Activated CD4-positive, alpha-beta T cell treated with anti-CD3 and anti-CD28 coated beads for 24 hours (primary cell): ENCODE measurements around the gene SDF4.

ENCODE experiments used
- DNase-seq, 2 donors: peaks; one replicate each; pipeline ENCODE4 v3.0.0-alpha.2; 2020; ENCODE audit warnings: low read depth in 2 of 2

Gene SDF4

DNA sequence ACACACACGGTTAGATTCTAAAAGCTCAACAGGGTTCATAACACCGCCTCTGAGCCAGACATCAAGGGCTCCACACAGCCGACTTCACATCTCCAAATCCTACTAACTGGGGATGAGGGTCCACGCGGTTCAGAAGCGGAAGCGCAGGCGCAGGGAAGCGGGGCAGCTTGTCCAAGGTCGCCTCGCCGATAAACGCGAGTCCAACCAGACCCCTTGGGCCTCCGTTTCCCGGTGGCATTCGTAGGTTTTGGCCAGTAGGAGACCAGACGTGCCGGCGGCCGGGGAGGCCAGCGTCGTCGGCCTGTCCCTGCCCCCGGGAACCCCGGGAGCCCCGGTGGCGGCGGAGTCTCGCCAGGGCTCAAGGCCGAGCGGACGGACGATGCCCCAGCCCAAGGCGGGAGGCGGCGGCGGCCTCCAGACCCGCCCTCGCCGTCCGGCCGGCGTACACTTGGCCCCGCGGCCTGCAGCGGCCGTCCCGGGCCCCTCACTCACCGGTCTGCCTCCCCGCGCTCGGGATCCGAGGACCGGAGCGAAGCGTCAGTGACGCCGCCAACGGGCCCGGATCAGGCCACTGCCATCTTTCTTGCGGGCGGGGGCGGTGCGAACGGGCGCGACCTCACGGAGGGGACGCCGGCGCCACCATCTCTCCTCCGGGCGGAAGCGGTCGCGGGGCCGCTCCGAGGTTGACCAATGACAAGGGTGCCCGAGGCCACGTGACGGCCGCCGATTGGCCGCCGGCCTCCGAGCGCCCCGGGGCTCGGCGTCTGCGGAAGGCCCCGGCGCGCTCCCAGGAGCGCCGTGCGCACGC is at the start of gene SDF4:
TSS of gene SDF4 (minus strand) at position 602 of the 808 bp plus-strand sequence. CDS start 3,229 bp downstream, outside the sequence.
- DNase-seq, result peak; percentile 94 to 95

GRCh38 chr1:1280782-1281481 is 49.1 kb upstream of the SDF4 start:
- no peak for DNase-seq

DNA sequence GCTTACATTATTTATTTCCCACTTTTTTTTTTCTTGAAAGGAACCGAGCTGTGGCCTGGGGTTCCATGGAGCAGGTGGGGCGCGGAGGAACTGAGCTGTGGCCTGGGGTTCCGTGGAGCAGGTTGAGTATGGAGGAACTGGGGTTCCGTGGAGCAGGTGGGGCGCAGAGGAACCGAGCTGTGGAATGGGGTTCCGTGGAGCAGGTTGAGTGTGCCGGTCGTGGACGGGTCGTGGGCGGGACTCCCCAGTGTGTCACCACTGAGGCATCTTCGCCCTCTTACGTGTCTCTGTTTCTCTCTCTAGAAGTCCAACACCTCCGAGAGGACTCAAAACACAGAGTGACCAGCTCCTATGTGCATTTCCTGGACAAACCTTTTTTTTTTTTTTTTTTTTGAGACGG is 47.2 kb upstream of the SDF4 start:
- DNase-seq, result no peak

DNA sequence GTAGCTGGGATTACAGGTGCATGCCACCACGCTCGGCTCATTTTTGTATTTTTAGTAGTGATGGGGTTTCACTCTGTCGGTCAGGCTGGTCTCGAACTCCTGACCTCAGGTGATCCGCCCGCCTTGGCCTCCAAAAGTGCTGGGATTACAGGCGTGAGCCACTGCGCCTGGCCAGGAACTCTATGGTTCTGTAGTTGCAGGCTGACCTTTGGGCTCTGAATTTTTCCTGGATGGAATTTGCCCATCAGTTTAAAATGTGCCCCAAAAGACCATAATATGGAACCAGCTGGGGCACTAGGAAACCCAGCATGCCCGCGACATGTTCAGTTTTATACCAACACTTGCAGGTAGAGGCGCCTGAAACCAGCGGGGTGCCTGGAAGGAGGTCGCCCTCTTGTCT is 46.8 kb upstream of the SDF4 start:
- no peak for DNase-seq

DNA sequence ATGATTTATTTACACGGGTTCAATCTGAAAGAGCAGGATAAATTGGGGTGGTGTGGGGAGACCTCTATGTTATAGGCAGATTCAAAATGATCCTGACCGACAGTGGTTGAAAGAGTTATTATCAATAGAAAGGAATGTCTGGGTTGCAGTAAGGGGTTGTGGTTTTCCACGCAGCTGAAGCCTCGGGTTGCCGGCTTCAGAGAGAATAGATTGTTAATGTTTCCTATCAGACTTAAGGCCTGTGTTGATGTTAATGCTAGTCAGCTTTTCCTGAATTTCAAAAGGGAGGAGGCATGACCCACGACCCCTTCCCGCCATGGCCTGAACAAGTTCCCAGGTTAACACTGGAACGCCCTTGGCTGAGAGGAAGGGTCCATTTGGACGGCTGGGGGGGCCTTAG is 44.0 kb upstream of the SDF4 start:
- no peak for DNase-seq

DNA sequence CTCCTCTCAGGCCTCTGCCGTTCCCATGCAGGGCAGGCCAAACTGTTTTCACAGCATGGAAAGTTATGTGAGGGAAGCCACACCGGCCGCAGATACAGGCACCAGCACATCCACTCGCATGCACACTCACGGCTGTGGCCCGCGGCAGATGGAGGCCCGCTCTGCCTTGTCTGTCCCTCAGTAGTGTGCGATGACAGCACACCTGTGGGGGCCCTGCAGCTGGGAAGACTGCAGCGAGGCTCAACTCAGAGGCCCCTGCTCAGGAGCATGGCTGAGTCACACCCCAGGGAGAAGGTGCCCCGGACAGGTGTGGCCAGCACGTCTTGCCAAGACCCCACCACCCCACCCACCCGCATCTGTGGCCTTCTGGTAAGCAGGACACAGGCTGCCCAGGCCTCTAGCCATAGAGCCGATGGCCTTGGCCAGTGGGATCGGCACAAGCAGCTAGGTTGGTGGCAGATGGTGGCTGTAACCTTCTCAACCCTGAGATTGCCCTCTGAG is 43.2 kb upstream of the SDF4 start:
- DNase-seq, result no peak

GRCh38 chr1:1274299-1274930 is 42.6 kb upstream of the SDF4 start:
- no peak for DNase-seq

GRCh38 chr1:1273512-1274298 is 41.9 kb upstream of the SDF4 start, which contains the start of gene UBE2J2:
Gene UBE2J2 (minus strand): TSS chr1:1273854. CDS start chr1:1267992, 5,862 bp downstream.
- peak; percentile 92 to 94 for DNase-seq

DNA sequence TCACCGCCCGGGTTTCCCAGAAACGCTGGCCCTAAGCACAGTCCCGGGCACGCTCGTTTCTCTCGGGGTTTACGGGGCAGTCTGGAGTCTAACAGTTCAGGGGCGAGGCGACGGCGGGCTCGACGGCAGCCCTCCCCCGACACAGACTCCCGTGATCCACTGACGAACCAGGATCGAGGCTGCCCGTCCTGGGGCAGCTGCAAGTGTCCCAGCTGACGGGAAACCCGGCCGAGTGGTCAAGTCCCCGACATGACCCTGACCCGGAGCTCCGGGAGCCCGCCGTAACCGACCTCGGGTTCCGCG is 41.4 kb upstream of the SDF4 start:
- DNase-seq, result no peak

DNA sequence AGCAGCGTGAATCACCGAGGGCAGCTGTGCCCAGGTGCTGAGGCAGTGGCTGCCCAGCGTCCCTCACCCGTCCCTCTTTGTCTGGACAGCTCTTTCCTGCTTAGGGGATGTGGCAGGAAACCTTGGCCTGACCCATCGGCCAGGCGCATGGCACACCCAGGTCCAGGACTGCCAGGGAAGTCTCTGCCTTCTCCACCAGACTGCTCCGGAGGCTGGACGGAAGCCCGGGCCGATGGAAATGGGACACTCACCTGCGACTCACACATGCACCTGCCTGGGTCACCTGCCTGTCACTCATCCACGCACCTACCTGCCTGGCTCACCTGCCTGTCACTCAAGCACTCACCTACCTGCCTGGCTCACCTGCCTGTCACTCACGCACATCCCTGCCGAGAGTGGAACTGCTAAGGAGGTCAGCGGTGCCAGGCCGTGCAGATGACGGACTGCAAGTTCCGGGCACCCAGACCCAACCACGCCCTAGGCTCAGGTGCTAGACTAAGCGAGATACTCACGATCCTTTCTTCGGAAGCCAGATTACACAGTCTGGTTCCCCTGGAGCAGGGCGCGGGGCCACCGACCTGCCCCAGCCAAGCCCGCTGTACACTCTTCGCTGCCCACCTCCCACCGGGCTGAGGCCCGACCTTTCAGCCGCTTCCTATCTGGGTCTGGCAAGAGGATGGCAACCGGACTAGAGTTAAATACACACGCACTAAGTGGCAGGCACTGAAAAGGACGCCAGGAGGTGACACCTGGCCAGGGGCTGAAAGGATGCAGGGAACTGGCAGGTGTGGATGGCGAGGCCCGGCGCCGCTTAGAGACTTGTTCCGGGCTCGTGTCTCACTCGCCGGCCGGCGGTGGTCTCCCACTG is 40.8 kb upstream of the SDF4 start:
- no peak for DNase-seq

DNA sequence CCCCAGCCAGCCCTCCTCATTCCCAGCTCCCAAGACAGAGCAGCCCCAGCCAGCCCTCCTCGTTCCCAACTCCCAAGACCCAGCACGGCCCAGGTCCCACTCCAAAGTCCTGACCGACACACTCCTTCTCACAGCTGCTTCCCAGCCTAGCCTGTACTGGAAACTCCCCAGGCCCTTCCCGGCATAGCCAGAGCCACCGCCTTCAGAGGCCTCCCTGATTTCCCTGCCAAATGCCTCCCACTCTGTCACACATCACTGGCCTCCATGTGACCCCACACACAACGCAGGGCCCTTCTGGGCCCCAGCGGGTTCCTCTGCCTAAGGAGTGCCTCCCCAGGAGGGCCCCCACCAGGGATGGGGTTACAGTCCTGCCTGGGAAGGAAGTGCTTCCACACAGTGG is 39.0 kb upstream of the SDF4 start:
- DNase-seq, result no peak

DNA sequence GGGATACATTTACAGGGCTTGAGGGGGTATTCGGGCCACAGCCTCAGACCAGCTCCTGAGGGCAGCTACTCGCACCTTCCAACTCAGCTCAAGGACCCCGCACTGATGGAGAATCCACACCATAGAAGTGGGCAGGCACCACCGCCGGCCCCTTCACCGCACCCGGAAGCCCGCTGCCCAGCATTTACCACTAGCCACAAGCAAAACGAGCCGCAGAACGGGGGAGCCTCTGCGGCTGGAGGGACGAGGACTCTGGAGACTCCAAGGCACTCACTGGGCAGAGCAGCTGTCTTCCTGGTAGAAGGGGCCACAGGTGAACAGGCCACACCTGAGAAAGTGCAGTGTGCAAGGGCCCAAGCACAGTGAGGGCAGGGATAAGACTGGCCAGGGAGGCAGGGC is 36.5 kb upstream of the SDF4 start:
- DNase-seq, result no peak

GRCh38 chr1:1267488-1268283 is 35.9 kb upstream of the SDF4 start:
- no peak for DNase-seq

- no peak for DNase-seq
Observed at GRCh38 chr1:1264868-1265272, 33.1 kb upstream of the SDF4 start.

DNA sequence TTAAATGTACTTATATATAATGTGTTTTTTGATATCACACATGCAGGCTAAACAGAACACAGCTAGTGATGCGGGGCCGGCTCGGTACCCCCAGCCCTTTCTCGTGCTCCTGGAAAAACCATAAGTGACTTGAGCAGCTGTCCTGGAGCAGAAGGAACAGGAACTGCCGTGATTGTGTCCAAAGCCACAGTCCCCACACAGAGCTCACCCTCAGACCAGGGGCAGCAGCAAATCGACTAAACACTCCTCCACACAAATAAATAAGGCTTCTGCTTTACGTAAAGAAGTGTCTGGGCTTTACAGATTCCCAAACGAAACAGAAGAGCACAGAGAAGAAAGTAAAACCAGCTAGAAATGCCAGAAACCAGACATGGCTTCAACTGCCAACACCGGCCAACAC is 32.2 kb upstream of the SDF4 start:
- DNase-seq, result no peak

- DNase-seq, result no peak
Observed at GRCh38 chr1:1262758-1263157, 31.0 kb upstream of the SDF4 start.

- no peak for DNase-seq
Observed at GRCh38 chr1:1262071-1262470, 30.3 kb upstream of the SDF4 start.

DNA sequence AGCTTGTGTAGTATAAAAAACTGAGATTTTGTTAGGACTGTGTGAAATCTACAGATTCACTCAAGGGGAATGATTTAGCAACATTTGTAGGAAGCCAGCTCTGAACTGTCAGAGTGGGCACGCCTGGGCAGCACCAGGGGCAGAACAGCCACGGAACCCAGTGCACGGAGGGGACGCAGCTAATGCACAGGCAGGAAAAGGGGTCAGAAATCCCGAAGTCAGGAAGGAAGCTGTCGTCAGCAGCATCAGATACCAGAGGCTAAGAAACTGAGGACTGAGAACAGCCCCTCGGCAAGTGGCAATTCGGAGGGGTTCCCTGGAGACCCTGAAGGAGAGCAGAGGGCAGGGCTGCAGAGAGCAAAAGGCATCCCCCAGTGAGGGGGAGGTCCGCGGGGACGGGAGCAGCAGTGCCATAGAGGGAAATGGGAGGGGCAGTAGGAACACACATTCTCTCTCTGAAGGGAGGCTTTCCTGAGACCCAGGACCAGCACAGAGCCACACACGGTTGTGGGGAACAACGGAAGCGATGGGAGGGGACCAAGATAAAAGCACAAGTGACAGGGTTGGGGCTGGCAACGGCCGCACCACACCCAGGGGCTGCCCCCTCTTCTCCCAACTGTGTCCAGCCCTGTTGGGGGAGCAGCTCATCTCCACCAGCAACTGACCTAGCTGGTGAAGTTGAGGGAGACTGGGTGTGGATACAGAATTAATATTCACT is 29.2 kb upstream of the SDF4 start:
- DNase-seq, result no peak

- DNase-seq, result no peak
Observed at GRCh38 chr1:1259951-1260600, 28.3 kb upstream of the SDF4 start.
